ENCODE data around the gene AOAH.
"Not testable (repeated sequence)": the region's sequence is repeated elsewhere in the genome, so short reads cannot be mapped to it uniquely, and the experiment has no call there.

The AOAH gene

DNA sequence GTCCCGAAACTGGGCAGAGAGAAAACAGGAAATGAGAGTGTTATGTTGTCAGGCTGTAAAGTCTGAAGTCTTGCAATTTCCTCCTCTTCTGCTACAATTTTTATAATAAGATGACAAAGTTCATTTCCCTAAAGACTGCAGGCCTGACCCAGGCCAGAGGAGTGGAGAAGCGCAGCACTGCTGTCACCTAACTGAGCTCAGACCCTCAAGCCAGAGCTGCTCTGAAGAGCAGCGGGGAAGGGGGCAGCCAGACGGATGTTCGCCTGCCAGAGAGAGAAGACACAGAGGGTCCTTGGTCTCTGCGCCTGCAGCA is 12.6 kb upstream of the AOAH start:
- DNase-seq = no peak

GRCh38 chr7:36736090-36736898 is 12.0 kb upstream of the AOAH start:
- no peak for DNase-seq

DNA sequence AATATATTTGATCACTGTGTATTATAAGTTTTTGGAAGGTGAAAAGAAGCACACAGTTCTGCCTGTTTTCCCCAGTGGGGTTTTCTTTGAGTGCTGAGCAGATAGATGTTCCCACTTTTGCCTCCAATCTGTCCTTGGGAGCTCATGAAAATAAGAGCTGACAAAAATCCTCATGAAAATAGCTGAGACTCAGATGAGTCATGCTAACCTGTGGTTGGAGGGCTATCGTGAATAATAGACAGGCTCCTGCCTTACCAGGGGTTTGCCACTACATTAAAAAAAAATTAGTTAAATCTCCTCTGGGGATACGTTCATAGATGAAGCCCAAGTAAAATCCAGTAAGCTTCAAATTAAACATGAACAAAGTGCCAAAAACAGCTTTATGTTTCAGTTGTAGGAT is 10.9 kb upstream of the AOAH start:
- no peak for DNase-seq

GRCh38 chr7:36734731-36735130 is 10.4 kb upstream of the AOAH start:
- DNase-seq = no peak

DNA sequence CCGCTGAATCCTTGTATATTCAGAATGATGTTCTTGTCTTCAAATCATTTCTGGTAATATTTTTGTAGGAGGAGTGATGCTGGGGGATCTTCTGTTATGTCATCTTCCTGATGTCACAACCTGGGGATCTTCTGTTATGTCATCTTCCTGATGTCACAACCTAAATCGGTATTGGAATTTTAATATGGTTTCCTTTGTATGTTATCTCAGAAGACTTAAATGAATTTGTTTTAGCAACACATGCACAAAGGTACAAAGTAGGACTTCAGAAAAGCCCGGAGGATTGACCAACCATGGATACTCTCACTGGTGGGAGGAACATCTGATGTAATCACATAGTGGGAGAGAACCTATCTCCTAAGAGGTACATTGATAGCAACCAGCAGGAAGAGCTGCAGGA is 9.1 kb upstream of the AOAH start:
- DNase-seq = no peak

DNA sequence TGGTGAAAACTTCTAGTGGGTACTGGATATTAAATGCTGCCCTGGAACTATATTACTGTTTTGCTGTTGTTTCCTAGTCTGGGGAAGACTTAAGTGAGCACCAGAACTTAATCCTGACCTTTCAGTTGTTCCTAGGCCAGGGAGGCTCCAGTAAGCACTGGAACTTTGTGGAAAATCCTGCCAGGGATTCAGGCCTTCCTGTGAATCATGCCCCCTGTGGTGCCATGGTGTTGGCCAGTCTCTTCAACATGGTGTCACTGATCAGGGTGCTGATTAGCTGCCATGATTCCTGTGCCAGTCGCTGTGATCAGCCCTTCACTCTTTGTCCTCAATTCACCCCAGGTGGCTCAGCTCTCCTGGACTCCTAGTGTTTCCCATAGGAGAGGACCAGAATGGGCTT is 8.5 kb upstream of the AOAH start:
- DNase-seq = no peak

GRCh38 chr7:36730046-36730445 is 5.8 kb upstream of the AOAH start:
- DNase-seq = no peak

DNA sequence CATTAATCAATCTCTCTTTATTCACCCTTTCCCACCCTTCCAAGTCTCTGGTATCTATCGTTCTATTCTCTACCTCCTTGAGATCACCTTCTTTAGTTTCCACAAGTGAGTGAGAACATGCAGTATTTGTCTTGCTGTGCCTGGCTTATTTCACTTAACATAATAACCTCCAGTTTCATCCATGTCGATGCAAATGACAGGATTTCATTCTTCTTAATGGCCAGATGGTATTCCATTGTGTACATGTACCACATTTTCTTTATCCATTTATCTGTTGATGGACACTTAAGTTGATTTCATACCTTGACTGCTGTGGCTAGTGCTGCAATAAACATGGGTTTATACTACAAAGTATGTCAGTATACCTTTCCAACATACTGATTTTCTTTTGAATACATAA is 3.8 kb upstream of the AOAH start:
- no peak for DNase-seq

DNA sequence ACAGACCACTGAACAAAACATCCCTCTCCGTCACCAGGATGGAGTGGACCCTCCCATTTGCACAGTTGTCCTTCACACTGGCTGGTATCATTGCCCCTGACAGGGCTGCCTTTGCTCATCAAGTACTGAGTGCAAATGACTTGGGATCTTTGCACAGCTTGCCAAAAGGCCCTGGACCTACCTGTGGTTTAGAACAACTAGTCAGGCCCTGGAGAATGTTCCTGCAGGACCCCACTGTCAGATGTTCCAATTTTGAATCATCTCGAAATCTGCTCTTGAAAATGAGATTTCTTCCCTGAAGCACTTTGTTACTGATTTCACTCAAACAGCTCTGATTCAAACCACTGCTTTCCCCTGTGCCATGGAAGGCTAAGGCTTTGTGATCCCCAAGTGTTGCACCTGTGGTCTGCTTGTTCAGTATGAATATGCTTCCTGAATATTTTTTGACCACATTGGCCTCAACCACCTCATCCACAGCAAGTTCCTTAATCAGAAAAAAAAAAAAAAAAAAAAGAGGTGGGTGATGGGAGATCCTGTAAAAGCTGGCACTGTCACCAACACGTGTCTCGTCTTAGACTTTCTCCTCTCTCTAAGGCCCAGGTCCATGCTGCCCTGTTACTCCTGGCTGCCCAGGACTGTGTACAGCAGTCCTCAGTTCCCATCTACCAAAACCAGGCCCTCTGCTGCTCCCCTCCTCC is 2.7 kb upstream of the AOAH start:
- no peak for DNase-seq

- no peak for DNase-seq
These were observed 2.0 kb upstream of the AOAH start for GRCh38 chr7:36726311-36726710.

- DNase-seq = no peak
These were observed 702 bp upstream of the AOAH start for GRCh38 chr7:36724996-36725395.

DNA sequence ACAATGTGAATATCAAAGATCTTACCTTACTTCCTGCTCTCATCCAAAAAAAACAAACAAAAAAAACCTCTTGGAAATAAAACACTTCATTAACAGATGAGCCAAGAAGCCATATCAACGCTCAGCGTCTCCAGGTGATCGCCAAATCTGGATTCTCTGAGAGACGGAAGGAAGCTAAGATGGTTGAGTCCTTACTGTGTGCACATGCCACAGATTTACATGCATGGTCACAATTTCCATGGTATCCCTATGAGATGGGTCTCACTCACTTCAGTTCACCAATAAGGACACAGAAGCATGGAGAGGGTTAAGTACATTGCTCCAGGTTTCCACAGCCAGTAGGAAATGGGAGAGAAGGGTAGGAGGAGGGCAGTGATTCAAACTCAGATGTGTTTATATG is 1.0 kb downstream of the AOAH start:
- no peak for DNase-seq

- DNase-seq = no peak
These were observed 5.1 kb downstream of the AOAH start for GRCh38 chr7:36719083-36719632.

GRCh38 chr7:36717586-36717985 is 6.7 kb downstream of the AOAH start:
- no peak for DNase-seq

GRCh38 chr7:36716802-36717201 is 7.5 kb downstream of the AOAH start:
- not testable (repeated sequence) for DNase-seq

DNA sequence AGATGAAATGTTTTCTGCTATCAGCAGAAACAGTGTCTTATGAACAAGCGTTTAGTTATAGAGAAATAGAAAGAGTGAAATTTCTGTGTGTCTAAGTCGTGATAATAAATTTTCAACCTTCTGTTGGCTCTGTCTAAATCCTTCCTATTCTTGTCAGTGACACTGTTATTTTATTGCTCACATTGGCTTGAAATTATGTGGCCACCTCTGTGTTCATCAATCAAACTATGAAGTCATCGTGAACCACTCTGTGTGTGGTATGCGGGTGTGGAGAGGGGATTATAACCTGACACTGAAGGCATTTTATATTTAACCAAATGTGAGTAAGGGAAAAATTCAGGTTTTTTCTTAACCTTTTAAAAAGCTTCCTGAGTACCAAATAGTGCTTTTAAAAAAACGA is 12.3 kb downstream of the AOAH start:
- DNase-seq = no peak

- DNase-seq = no peak
These were observed 13.0 kb downstream of the AOAH start for GRCh38 chr7:36711256-36711655.

- DNase-seq = no peak
These were observed 14.0 kb downstream of the AOAH start for GRCh38 chr7:36710186-36710791.

DNA sequence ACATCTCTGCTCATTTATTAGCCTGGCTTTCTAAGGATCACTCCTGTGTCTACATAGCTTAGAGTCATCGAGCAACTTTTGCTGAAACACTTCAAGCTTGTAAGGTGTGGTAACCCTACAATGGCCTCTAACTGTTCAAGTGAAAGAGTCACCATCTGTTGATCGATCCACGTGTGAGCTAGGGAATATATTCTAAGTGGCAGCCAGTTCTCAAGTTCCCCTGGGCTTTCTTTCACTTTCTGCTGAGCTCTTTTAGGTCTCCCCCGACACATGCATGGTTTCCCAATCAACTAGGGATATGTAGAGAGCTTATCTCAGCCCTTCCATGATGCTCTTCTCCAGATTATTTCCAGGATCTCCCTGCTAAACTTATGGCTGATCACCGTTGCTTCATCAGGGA is 15.5 kb downstream of the AOAH start:
- no peak for DNase-seq

GRCh38 chr7:36707898-36708297 is 16.4 kb downstream of the AOAH start:
- no peak for DNase-seq

- no peak for DNase-seq
These were observed 16.8 kb downstream of the AOAH start for GRCh38 chr7:36707465-36707864.

DNA sequence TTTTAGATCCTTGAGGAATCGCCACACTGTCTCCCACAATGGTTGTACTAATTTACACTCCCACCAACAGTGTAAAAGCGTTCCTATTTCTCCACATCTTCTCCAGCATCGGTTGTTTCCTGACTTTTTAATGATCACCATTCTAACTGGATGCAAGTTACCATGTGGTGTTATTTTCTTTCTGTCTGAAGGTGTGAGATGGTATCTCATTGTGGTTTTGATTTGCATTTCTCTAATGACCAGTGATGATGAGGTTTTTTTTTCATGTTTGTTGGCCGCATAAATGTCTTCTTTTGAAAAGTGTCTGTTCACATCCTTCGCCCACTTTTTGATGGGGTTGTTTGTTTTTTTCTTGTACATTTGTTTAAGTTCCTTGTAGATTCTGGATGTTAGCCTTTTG is 20.4 kb downstream of the AOAH start:
- not testable (repeated sequence) for DNase-seq

DNA sequence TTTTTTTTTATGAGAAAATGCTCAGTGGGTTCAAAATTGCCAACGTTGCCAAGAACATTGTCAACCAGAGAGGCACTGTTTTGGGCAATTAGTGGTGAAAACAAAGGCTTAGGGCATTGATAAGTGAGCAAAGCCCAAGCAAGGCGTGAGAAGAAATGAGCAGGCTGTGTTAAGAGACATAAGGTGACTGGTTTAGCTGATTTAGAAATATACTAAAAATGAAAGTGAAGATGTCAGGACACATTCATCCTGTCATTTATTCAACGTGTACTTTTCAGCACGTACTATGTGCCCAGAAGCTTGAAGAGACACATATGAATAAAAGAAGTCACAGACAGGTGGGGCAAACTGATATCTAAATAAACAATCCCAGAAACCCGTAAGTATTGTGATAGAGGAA is 31.8 kb downstream of the AOAH start:
- DNase-seq = no peak

DNA sequence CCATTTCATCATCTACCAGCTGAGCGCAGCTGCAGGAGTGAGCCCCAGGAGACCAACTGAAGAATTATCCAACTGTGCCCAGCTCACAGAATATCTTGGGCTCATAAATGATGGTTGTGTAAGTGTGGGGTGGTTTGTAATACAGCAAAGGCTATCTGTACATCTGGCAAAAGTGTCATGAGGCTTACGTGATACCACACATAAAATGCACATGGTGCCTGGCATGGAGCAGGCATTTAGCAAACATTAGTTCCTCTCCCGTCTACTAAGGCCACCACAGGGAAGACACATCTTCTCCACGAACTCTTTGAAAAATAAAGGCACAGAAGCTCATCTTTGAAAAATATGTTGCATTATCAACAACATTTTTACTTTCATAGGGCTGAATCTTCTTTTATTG is 32.3 kb downstream of the AOAH start:
- no peak for DNase-seq

Measured in activated naive CD4-positive, alpha-beta T cell treated with anti-CD3 and anti-CD28 coated beads, Interleukin-2, amount 50 U/mL, for 16 hours (primary cell).